ENCODE results near the gene LASP1.

DNA sequence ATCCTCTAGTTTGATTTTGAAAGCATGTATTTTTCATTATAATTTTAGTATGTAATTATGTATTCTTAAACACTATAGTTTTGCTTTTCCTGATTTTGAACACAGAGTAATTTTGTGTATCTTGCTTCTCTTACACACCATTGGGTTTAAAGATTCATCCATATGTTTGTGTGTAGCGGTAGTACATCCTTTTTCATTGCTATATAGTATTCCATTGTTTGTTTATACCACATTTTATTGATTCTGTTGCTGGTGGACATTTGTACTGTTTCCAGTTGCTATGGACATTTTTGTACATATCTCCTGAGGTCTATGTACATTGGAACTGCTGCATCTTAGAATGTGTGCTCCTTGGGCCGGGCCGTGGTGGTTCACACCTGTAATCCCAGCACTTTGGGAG is 35.0 kb downstream of the LASP1 start:
- TF ChIP-seq, protein P1, sequence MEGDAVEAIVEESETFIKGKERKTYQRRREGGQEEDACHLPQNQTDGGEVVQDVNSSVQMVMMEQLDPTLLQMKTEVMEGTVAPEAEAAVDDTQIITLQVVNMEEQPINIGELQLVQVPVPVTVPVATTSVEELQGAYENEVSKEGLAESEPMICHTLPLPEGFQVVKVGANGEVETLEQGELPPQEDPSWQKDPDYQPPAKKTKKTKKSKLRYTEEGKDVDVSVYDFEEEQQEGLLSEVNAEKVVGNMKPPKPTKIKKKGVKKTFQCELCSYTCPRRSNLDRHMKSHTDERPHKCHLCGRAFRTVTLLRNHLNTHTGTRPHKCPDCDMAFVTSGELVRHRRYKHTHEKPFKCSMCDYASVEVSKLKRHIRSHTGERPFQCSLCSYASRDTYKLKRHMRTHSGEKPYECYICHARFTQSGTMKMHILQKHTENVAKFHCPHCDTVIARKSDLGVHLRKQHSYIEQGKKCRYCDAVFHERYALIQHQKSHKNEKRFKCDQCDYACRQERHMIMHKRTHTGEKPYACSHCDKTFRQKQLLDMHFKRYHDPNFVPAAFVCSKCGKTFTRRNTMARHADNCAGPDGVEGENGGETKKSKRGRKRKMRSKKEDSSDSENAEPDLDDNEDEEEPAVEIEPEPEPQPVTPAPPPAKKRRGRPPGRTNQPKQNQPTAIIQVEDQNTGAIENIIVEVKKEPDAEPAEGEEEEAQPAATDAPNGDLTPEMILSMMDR (IDR thresholded peaks at IDR 0.05) = no peak
- TF ChIP-seq EP300 (IDR thresholded peaks at IDR 0.05; ENCODE audit: low read depth) = no peak

Measured in transverse colon (tissue), 3 donors.